ENCODE results near the gene ENPEP. TPM values are rescaled to one million over a fixed set of nuclear protein-coding genes. Genes with fewer than 3 reads are reported as not detected.

Gene ENPEP
- total and polyA plus RNA-seq, 8 donors = 0.19 to 11.9 (median 0.45) TPM; not detected in 1

GRCh38 chr4:110442788-110443187 is 33.2 kb upstream of the ENPEP start:
- TF ChIP-seq EP300 (IDR thresholded peaks at IDR 0.05) (no peak), POLR2AphosphoS5 (IDR thresholded peaks at IDR 0.05) (no peak), POLR2A (IDR thresholded peaks at IDR 0.05) (no peak)
- TF ChIP-seq, protein P1, sequence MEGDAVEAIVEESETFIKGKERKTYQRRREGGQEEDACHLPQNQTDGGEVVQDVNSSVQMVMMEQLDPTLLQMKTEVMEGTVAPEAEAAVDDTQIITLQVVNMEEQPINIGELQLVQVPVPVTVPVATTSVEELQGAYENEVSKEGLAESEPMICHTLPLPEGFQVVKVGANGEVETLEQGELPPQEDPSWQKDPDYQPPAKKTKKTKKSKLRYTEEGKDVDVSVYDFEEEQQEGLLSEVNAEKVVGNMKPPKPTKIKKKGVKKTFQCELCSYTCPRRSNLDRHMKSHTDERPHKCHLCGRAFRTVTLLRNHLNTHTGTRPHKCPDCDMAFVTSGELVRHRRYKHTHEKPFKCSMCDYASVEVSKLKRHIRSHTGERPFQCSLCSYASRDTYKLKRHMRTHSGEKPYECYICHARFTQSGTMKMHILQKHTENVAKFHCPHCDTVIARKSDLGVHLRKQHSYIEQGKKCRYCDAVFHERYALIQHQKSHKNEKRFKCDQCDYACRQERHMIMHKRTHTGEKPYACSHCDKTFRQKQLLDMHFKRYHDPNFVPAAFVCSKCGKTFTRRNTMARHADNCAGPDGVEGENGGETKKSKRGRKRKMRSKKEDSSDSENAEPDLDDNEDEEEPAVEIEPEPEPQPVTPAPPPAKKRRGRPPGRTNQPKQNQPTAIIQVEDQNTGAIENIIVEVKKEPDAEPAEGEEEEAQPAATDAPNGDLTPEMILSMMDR (IDR thresholded peaks at IDR 0.05) = no peak
- Histone ChIP-seq H3K9me3 (no peaks in the 10 kb centered on the region), H3K27me3 (no peaks in the 10 kb centered on the region), H3K36me3 (no peaks in the 10 kb centered on the region), H3K4me1 (no peaks in the 10 kb centered on the region), H3K4me3 (no peak overlapping the region), H3K27ac (no peak overlapping the region)
- intact Hi-C loops (cut with DNase I; ENCODE audit: low total_unique reads) = no loop called here
- WGBS, 5 donors = 87 to 95% (median 93%) methylated on average over 2 of the region's 2 CpGs
- DNase-seq = no peak

GRCh38 chr4:110449947-110450346 is 26.0 kb upstream of the ENPEP start:
- Histone ChIP-seq H3K9me3 (no peaks in the 10 kb centered on the region), H3K27ac (no peak overlapping the region), H3K27me3 (no peaks in the 10 kb centered on the region), H3K4me1 (no peaks in the 10 kb centered on the region), H3K4me3 (no peak overlapping the region), H3K36me3 (no peaks in the 10 kb centered on the region)
- TF ChIP-seq POLR2A (IDR thresholded peaks at IDR 0.05) = no peak
- no peak for TF ChIP-seq EP300 (IDR thresholded peaks at IDR 0.05)
- TF ChIP-seq, protein P1 (IDR thresholded peaks at IDR 0.05) = no peak
- no peak for TF ChIP-seq POLR2AphosphoS5 (IDR thresholded peaks at IDR 0.05)
- intact Hi-C loops (cut with DNase I; ENCODE audit: low total_unique reads) = no loop called here
- no peak for DNase-seq
- 66 to 86% (median 69%) methylated on average over 2 of the region's 2 CpGs for WGBS, 5 donors

DNA sequence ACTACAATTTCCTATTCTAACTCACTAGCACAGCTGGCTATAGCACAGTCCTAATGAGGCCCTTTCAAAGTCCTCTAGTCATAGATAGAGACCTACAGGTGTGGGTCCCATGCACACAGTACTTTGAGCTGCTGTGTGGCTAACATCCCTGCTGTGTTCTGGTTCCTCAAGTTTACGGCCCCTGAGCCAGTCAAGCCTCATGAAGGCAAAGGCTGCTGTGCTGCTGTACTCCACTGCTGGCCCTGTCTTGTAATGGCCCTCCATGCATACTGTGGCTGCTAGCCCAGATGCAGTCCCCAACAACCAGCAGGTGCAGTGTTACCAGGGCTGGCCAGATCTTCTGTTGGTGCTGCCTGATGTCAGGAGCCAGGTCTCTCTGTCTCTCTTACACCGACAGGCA is 23.4 kb upstream of the ENPEP start:
- 73 to 91% (median 75%) methylated on average over 2 of the region's 2 CpGs for WGBS, 5 donors
- no peaks in the 10 kb centered on the region for H3K4me1 ChIP-seq
- no peak overlapping the region for H3K4me3 ChIP-seq
- H3K36me3 ChIP-seq = no peaks in the 10 kb centered on the region
- TF ChIP-seq POLR2A (IDR thresholded peaks at IDR 0.05) (no peak), EP300 (IDR thresholded peaks at IDR 0.05) (no peak), POLR2AphosphoS5 (IDR thresholded peaks at IDR 0.05) (no peak)
- TF ChIP-seq, protein P1 (IDR thresholded peaks at IDR 0.05) = no peak
- no peaks in the 10 kb centered on the region for H3K9me3 ChIP-seq
- no peak overlapping the region for H3K27ac ChIP-seq
- peaks cover 0 to 5% (median 0%) of the 10 kb centered on the region in 3 donors for H3K27me3 ChIP-seq
- no peak for DNase-seq
- intact Hi-C loops (cut with DNase I; ENCODE audit: low total_unique reads) = no loop called here

GRCh38 chr4:110454441-110454840 is 21.5 kb upstream of the ENPEP start:
- H3K27me3 ChIP-seq = peaks cover 0 to 10% (median 0%) of the 10 kb centered on the region in 3 donors
- WGBS, 5 donors = 35 to 52% (median 48%) methylated on average over 2 of the region's 2 CpGs
- TF ChIP-seq, protein P1 (IDR thresholded peaks at IDR 0.05) = no peak
- no peak for TF ChIP-seq POLR2A (IDR thresholded peaks at IDR 0.05)
- TF ChIP-seq EP300 (IDR thresholded peaks at IDR 0.05) = no peak
- TF ChIP-seq POLR2AphosphoS5 (IDR thresholded peaks at IDR 0.05) = no peak
- no peak overlapping the region for H3K4me3 ChIP-seq
- no peak for DNase-seq
- intact Hi-C loops (cut with DNase I; ENCODE audit: low total_unique reads) = no loop called here
- no peak overlapping the region for H3K27ac ChIP-seq
- no peaks in the 10 kb centered on the region for H3K4me1 ChIP-seq
- H3K9me3 ChIP-seq = no peaks in the 10 kb centered on the region
- H3K36me3 ChIP-seq = no peaks in the 10 kb centered on the region

Data from stomach (tissue), 9 donors.